CD4-positive, alpha-beta T cell treated with Interleukin-1 beta for 1 hour (primary cell): Measurements from ENCODE around the gene GFI1.
"Not testable (repeated sequence)": the region's sequence is repeated elsewhere in the genome, so short reads cannot be mapped to it uniquely, and the experiment has no call there.

ENCODE experiments used
- DNase-seq, 2 donors: peaks; one replicate each; pipeline ENCODE4 v3.0.0-alpha.2; 2020 to 2022

Gene GFI1

DNA sequence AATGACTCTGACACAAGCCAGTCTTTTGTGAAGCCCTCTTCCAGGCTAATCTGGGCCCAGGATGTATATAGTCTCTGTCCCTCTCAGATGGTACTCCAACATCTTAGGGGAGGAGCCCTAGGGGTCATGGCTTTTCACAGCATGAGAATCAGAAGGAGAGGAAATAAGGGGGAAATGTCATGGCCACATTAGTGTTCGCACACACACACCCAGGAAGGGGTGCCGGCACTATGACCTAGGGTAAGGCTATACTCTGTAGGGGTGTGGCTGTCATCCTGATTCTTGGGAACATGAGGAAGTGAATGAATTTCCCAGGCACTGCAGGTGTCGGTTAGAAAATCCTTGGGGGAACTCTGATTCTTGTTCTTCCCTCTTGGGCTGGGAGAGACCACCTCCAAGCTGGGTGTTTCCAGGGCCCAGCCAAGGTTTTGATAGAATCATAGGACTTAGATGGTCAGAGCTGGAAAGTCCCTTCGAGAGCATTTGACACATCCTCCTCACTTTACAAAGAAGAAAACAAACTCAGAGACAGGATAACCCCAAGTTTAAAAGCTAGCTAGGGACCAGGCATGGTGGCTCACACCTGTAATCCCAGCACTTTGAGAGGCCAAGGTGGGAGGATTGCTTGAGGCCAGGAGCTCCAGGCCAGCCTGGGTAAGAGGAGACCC is 22.0 kb downstream of the GFI1 start:
- DNase-seq, result no peak

DNA sequence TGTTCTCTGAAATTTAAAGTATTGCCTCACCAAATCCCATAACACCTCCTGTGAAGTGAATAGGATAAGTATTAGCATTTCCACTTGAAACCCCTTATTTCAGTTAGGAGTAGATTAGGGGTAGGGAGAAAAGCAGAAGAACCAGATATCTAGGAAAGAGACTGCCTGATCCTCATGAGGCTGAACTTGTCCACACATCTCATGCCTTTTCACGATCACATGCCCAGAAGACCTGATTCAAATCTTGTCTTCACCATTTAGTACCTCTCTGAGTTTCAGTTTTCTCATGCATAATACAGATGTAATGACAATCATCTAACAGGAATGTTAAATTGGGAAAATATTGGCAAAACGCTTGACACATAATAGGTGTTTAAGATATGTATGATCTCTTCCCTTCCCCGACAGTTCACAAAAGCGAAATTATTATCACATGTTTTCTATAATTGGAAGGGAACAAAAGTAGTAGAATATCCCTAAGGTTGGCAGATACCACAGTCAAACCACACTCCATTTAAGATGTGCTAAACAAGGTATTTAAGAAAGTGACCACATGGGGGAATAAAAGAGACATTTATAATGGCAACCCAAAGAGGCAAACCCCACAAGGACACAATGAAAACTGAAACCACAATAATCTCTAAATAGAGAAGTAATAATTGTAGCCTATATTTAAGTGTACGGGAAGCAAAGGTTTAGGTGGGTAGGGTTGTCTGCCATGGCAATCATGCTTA is 25.2 kb downstream of the GFI1 start:
- DNase-seq, result peak in 1 of 2 donors; percentile 20

DNA sequence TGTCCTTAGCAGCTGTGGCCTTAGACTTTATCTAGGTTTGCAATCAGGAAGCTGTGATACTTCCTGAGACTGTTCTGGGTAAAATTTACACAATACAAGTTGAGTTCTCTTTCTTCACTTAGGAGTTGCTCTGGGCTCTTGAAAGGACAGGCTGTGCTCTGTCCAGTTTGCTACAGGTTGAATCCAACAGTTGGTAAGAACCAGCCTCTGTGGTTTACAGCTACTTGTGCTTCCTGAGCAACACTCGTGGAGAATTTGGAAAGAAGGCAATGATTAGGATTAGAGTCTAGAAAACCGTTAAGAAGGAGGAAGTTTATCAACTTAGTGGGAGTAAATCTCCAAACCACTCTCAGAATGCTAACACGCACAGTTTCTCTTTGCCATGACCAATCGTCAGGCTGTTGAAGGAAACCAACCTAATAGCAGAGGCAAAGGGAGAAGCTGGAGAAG is 26.8 kb downstream of the GFI1 start:
- no peak for DNase-seq

DNA sequence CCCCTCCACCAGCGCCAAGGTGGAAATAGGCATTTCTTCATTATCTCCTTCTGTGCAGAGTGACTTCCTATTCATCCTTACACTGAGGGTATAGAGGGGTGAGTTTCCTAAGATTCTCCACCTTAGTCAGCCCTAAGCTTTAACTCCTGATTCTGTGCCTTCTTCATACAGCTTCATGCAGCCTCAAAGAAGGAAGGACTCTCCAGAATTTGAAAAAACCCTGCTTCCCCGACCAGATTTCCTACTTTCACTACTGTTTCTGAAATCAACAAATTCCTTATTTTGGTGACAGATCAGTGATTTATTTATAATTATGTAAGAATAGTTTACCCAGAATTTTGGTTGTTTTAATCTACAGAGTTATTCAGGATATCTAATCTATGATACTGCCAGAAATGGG is 28.6 kb downstream of the GFI1 start:
- no peak for DNase-seq

DNA sequence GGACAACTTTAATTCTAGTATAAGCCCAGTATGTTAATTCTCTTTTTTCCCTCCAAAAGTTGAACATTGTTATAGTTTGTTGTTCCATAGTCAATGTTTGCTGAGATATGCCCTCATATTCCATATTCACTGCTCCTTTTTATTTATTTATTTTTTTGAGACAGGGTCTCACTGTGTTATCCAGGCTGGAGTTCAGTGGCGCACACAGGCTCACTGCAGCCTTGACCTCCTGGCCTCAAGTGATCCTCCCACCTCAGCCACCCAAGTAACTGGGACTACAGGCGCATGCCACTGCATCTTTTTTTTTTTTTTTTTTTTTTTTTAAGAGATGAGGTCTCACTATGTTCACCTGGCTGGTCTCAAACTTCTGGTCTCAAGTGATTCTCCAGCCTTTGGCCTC is 38.7 kb downstream of the GFI1 start:
- DNase-seq, result no peak

DNA sequence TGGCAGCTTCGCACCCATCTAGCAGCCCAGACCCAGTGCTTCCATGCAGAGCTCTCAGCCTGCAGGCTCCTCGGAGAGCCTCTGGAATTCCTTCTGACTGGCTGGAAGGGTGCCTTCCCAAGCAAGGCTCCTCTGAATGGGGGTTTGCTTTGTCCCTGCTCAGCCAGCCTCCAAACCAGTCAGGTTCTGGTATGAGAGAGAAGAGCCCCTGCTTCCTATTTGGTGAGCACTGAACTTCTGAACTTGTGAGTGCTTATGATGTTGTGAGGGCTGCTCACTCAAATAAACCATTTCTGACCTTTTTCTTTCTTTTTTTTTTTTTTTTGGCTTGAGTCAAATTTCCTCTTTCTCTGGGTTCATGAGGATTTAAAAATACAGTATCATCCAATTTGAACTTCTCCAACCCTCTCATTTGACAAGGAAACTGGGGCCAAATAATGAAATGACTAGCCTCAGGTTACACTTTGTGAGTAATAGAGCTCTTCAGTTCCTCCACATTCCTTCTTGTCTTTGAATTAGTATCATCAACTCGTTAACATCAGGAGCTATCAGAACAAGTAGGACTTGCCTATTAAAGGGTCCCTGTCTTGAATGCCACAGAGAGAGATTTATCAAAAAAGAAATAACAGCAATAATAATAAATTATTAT is 39.6 kb downstream of the GFI1 start:
- no peak for DNase-seq

DNA sequence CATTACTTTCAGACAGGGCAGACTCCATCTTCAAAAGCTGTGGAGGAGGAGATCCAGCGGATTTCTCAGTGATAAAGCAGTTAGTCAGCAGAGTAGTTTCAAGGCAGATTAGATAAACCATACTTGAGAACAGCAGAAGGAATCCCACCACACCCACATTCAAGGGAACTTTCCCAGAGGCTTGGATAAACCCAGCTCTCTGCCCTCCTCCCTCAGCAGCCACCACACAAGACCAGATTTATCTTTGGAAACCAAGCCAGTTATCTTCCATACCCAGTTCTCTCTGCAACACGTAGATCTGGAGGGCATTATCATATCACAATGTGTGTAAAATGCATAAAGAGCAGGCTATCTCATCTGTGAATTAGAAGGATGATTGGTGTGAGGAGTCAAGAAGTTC is 40.2 kb downstream of the GFI1 start:
- DNase-seq, result no peak

DNA sequence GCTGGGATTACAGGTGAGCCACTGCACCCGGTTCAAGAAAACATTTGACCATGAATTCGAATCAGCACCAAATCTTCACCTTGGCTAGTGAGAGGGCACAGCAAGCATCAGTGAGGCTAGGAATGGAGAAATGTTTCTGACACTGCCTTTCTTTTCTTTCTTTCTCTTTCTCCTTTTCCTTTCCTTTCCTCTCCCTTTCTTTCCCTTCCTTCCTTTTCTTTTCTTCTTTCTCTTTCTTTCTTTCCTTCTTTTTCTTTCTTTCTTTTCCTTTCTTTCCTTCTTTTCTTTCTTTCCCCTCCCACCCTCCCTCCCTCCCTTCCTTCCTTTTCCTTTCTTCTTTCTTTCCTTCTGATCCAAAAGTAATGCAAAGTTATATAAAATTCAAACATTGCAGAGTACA is 40.9 kb downstream of the GFI1 start:
- DNase-seq, result no peak

DNA sequence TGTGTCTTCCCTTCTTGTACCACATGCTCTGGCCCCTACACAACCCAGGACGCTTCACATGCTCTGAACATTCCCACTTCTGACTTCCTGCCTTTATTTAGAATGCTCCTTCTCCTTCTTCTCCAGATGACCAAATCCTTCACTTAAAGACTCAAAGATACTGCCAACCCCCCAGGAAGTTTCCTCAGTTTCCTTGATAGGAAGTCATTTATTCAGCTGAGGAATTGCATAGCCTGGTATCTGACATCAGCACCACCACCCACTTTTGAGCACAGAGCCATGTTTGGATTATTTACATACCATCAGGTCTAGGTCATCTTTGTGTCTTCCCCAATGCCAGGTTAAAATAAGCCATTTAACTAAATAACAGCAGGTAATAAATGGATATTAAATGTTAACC is 42.4 kb downstream of the GFI1 start:
- no peak for DNase-seq

DNA sequence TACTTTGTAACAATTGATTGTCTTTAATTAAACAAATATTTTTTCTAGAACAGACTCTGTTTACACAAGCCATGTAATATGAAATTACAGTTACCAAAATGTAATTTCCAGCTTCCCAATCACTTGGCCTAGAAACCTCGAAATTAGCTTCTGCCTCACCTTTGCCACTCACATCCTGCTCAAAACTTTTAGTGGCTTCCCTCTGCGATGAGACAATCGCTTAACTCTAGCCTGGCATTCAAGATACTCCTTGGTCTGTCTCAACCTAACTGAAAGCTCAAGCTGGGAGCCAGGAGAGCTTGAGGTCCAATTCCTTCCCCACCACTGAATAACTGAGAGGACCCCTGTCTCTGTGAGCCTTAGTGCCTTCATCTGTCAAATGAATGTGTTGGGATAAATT is 42.8 kb downstream of the GFI1 start:
- no peak for DNase-seq

DNA sequence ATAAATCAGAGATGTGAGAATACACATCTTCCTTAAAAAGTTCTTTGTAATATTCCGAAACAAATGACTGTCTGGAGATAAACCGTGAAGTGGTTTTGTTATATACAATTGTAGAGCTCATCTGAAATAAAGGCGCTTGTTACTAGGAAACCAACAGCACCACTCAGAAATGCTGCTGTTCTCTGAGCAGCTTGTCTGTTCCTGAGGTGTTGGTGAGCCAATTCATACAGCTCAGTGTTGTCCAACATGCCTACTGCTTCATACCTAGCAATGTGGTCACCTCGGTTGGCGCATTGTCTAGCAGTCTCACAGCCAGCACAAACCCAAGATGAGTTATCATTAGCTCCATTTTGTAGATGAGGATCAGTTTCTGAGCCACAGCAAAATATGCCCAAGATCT is 44.4 kb downstream of the GFI1 start:
- DNase-seq, result no peak

DNA sequence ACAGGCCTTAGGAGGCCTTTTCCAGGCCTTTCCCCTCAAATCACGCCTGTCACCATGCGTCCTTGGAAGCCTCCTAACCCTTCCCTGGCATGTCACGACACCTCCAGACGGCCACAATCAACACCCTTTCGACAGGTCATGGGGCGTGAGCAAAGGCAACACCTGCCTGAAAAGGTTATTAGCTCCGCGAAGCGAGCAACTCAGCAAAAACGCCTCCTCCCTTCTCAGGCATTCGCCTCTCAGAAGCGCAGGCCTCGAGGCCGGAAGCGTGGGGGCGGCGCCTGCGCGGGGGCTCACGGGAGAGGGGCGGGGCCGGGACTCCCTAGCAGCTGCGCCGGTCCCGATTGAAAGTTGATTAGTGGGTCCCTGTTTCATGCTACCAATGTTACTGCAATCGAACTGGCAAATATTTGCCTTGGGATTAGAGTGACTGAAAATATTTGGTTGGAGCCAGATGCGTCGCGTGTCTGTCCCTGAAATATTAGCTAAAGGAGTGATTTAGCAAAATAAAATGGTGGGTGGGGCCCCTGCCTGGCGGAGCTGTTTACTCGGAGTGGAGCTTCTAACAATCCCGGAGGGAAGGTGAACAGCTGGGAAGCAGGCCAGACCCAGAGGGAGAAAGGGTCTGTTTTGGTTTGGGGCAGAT is 44.9 kb downstream of the GFI1 start:
- DNase-seq, result no peak

DNA sequence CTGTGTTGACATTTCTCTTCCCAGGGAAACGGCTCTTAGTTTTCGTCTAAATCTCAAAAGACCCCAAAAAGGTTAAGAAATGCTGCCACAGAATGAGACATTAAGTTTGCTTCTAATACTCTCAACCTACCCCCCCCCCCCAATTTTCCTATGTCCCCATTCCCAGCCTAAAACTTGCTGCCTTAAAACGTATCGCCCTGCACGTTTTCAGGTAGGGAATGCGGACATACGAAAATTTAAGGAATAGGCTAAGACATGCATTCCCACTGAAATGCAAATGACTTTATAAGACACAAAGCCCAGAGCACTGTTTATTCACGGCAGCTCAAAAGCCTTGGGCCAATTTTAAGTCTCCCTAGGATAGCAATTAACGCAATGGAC is 45.4 kb downstream of the GFI1 start:
- no peak for DNase-seq

DNA sequence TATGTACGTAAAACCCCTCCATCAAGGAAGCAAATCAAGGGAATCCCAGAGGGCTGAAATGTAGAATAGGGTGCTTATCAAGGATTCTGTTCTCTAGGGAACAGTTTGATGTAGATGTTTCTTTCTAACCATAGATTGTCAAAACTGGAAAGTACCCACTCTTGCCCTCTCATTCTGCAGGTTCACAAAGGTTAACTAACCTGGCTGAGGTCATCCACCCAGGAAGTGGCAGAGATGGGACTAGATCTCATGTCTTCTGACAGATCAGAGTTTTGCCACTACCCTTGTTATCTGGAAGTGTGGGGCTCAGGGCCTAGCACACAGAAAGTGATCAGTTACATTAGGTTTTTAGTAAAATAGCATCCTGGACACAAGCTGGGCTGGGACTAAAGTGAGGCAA is 47.4 kb downstream of the GFI1 start:
- no peak for DNase-seq

DNA sequence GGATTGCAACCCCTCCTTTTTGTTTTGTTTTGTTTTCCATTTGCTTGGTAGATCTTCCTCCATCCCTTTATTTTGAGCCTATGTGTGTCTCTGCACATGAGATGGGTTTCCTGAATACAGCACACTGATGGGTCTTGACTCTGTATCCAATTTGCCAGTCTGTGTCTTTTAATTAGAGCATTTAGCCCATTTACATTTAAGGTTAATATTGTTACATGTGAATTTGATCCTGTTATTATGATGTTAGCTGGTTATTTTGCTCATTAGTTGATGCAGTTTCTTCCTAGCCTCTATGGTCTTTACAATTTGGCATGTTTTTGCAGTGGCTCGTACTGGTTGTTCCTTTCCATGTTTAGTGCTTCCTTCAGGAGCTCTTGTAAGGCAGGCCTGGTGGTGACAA is 52.2 kb downstream of the GFI1 start:
- DNase-seq, result not testable (repeated sequence)

DNA sequence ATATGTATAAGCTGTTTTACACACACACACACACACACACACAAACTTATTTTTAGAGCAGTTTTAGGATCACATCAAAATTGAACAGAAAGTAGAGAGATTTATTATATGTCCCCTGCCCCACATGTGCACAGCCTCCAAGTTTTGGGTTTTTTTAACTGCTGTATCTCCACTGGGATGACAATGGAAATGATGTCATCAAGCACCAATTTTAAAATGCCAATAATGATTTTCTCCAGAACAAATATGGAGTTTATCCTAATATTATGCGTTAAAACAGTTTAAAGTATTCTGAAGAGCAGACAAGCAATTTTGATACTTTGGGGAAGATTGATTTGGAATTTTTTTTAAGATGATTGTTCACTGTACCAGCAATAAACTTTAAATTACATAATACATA is 56.7 kb downstream of the GFI1 start:
- DNase-seq, result no peak

DNA sequence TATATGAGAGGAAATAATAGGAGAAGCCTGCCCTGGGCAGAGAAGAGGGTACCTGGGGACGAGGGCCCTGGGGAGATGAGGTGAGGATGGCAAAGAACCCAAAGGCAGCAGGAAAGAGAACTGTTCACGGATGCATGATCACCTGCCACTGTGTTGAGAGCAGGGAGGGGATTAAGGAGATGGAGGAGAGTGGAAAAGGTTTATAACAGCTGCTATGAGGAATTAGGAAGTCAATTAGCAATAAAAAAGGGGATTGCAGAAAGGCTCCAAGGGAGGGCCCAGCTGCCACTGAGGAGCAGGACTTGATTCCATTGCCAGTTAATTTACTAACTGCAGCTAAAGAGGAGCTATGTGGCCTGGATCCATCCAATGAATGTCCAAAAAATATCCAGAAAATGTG is 61.1 kb downstream of the GFI1 start:
- DNase-seq, result no peak
